Heart left ventricle (tissue), 13 donors: Measurements from ENCODE around the gene ZNF154.

Experiments used
- CTCF ChIP-seq, 12 donors: fragments of 200-600 bp; sonication (generic) in 4 of 12; IDR thresholded peaks; one replicate each; pipeline versions ENCODE4 v1.5.0 to v1.8.0; 2018 to 2022; ENCODE audit warnings: antibody characterized with exemption in 12 of 12, mild to moderate bottlenecking in 5 of 12
- POLR2A ChIP-seq, 2 donors: fragments of 450-650 bp; IDR thresholded peaks; one replicate each; pipeline ENCODE4 v1.6.1; 2017; ENCODE audit warnings: antibody characterized with exemption in 2 of 2, mild to moderate bottlenecking in 2 of 2, moderate library complexity in 2 of 2
- donor health status: ischemic (EF 13 %, LVEDD 7.1; RV severe dilation, severe dysfunction).
- donor health status: DM: no; HTN: yes; CAD: no.
- donor health status: DM: no; HTN: no; CAD: no.
- donor health status: ischemic (EF 25% LVEDD 6.9; RV normal size, moderate dysfunction).
- donor health status: ischemic (EF 25% LVEDD 5.7; RV mildly dilated, moderate dysfunction).
- donor health status: ischemic (EF 35%, LVEDD 5.7; RV mildly dilated, moderate dysfunction).
- donor health status: nonischemic (EF 11% LVEDD 7.7; RV severe dilation, severe dysfunction).
- donor health status: DM: yes; HTN: yes; CAD: no.
- donor health status: PGD.
- donor health status: ischemic (EF 29% LVEDD 5.4; RV normal size, mild dysfunction).
- donor health status: nonischemic (EF 23%, LVEDD 6.1; RV moderate dilation, normal function).

- TF ChIP-seq CTCF (IDR thresholded peaks at IDR 0.05) (no peak), POLR2A (IDR thresholded peaks at IDR 0.05) (no peak)
Measured at GRCh38 chr19:57719424-57719823, 10.4 kb upstream of the ZNF154 start.
